ACHN (cell line): ENCODE data around the gene RCAN1.
"Not testable (repeated sequence)": the region's sequence is repeated elsewhere in the genome, so short reads cannot be mapped to it uniquely, and the experiment has no call there.

Experiments
- DNase-seq: peaks from one replicate; pipeline ENCODE4 v3.0.0-alpha.2; 2015
- in situ Hi-C: cut with HindIII; loops from 2 replicates; pipeline ENCODE4 v1.10.0; 2017; ENCODE audit warnings: low sequenced_read_pairs, low pct_ligation_motif_present, low pct_unique_long_range_greater_than_20kb

Gene RCAN1

GRCh38 chr21:34625030-34625593 lies 10.2 kb upstream of the RCAN1 start:
- in situ Hi-C loops = no loop called here
- no peak for DNase-seq

- in situ Hi-C loops = no loop called here
- no peak for DNase-seq
Observed at GRCh38 chr21:34623516-34623915, 8.6 kb upstream of the RCAN1 start.

GRCh38 chr21:34621434-34622350 lies 6.8 kb upstream of the RCAN1 start:
- in situ Hi-C loops = no loop called here
- no peak for DNase-seq

GRCh38 chr21:34619841-34620665 lies 5.1 kb upstream of the RCAN1 start:
- DNase-seq = no peak
- in situ Hi-C loops = no loop called here

GRCh38 chr21:34618941-34619340 lies 4.0 kb upstream of the RCAN1 start:
- no peak for DNase-seq
- in situ Hi-C loops = no loop called here

GRCh38 chr21:34617753-34618339 lies 2.9 kb upstream of the RCAN1 start:
- DNase-seq = no peak
- in situ Hi-C loops = no loop called here

- in situ Hi-C loops = no loop called here
- no peak for DNase-seq
Observed at GRCh38 chr21:34615487-34615814, 538 bp upstream of the RCAN1 start.

- in situ Hi-C loops = no loop called here
Observed at GRCh38 chr21:34613679-34614627, 960 bp downstream of the RCAN1 start.

GRCh38 chr21:34612557-34612956 lies 2.4 kb downstream of the RCAN1 start:
- no peak for DNase-seq
- in situ Hi-C loops = no loop called here

More at GRCh38 chr21:34613679-34614627, 960 bp downstream of the RCAN1 start:
- DNase-seq = no peak

- in situ Hi-C loops = no loop called here
- no peak for DNase-seq
Observed at GRCh38 chr21:34612056-34612455, 2.9 kb downstream of the RCAN1 start.

GRCh38 chr21:34611528-34611927 lies 3.4 kb downstream of the RCAN1 start:
- DNase-seq = no peak
- in situ Hi-C loops = no loop called here

- no peak for DNase-seq
Observed at GRCh38 chr21:34609933-34610549, 4.9 kb downstream of the RCAN1 start.

GRCh38 chr21:34609244-34609932 lies 5.5 kb downstream of the RCAN1 start:
- in situ Hi-C loops = no loop called here
- no peak for DNase-seq

More at GRCh38 chr21:34609933-34610549, 4.9 kb downstream of the RCAN1 start:
- in situ Hi-C loops = no loop called here

- in situ Hi-C loops, DNase-seq: not testable (repeated sequence)
Observed at GRCh38 chr21:34607376-34607775, 7.5 kb downstream of the RCAN1 start.

- DNase-seq = no peak
- in situ Hi-C loops = no loop called here
Observed at GRCh38 chr21:34606621-34607020, 8.3 kb downstream of the RCAN1 start.

- no peak for DNase-seq
- in situ Hi-C loops = no loop called here
Observed at GRCh38 chr21:34606051-34606450, 8.9 kb downstream of the RCAN1 start.

- DNase-seq, in situ Hi-C loops: not testable (repeated sequence)
Observed at GRCh38 chr21:34604956-34605355, 10.0 kb downstream of the RCAN1 start.
